Measurements from ENCODE around the gene FAM111A.

DNA sequence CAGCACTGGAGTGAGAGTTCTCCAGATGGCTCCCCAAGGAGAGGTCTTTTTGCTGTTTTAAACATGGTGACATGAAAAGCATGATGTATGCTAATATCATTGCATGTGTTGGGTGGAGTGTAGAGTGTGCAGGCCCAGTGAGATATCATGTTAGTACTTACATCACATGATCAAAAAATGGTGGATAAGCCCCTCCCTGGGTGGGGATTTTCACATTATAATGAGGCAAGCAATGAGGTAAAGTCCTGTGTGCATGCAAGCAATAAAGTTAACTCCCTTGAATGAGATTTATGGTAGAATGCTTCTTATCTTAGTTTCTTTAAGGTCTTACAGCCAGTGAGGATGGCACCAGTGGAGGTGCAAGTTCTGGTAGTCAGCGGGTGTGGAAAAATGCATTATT, 27.1 kb upstream of the FAM111A start:
- TF ChIP-seq, protein P1, sequence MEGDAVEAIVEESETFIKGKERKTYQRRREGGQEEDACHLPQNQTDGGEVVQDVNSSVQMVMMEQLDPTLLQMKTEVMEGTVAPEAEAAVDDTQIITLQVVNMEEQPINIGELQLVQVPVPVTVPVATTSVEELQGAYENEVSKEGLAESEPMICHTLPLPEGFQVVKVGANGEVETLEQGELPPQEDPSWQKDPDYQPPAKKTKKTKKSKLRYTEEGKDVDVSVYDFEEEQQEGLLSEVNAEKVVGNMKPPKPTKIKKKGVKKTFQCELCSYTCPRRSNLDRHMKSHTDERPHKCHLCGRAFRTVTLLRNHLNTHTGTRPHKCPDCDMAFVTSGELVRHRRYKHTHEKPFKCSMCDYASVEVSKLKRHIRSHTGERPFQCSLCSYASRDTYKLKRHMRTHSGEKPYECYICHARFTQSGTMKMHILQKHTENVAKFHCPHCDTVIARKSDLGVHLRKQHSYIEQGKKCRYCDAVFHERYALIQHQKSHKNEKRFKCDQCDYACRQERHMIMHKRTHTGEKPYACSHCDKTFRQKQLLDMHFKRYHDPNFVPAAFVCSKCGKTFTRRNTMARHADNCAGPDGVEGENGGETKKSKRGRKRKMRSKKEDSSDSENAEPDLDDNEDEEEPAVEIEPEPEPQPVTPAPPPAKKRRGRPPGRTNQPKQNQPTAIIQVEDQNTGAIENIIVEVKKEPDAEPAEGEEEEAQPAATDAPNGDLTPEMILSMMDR (IDR thresholded peaks at IDR 0.05): no peak
- no peak for TF ChIP-seq EP300 (IDR thresholded peaks at IDR 0.05)
- TF ChIP-seq POLR2A (IDR thresholded peaks at IDR 0.05): no peak

Data from ovary (tissue), 3 donors.